BE2C (cell line): ENCODE results near the gene KCTD10.

Source experiments
- DNase-seq: peaks from one replicate; pipeline ENCODE4 v3.0.0-alpha.2; 2020
- H3K27me3 ChIP-seq: fragments of 250-450 bp; sonication (Bioruptor Pico); 2 replicates; pipeline ENCODE4 v1.5.1; 2020; ENCODE audit warnings: mild to moderate bottlenecking
- H3K36me3 ChIP-seq: fragments of 250-450 bp; sonication (Bioruptor Pico); 2 replicates; pipeline ENCODE4 v1.5.1; 2020; ENCODE audit warnings: mild to moderate bottlenecking
- H3K4me1 ChIP-seq: fragments of 250-450 bp; sonication (Bioruptor Pico); 2 replicates; pipeline ENCODE4 v1.5.1; 2020
- H3K4me3 ChIP-seq: 2 replicates; pipeline ENCODE4 v1.5.1; 2011; ENCODE audit warnings: low read depth, low read length
- H3K9me3 ChIP-seq: fragments of 250-450 bp; sonication (Bioruptor Pico); 2 replicates; pipeline ENCODE4 v1.5.1; 2020
- TF ChIP-seq, protein P1 (sequence below): IDR thresholded peaks from 2 replicates; pipeline ENCODE4 v1.5.1; 2012; ENCODE audit warnings: mild to moderate bottlenecking, low read depth, low read length

KCTD10 gene

DNA sequence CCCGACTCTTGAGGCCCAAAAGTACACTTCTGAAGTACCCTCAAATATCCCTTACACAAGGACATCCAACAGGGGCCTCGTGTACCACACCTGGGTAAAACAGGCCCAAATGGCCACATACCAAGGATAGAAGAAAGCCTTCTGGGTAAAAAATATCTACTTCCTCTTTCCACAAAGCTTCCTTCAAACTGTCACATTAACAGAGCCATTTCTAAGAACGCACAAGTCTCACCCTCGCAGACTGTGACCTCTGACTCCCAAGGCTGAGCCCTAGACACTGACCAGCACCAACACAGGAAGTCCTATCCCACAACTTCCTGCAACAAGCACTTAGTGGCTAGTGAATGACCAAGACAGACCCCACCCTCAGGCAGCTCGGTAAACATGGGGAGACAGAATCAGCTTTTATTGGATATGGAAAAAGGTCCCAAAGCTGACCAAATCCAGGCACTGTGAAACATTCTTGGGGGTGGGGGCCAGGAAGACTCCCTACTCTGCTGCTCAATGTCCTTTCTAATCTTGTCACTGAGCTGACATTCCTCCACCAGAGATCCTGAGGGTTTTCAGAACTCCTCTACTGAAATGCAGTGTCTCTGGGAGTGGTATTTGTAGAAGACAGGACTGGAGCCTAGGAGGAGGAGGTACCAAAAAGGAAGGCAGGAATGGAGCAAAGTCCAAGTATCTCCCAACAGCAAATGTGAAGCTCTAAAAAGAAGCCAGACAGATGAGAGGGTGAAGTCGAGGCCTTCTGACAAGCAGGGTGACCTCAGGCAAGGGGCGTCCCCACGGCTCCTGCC lies 15.9 kb downstream of the KCTD10 start:
- H3K36me3 ChIP-seq = peaks cover 13% of the 10 kb centered on the region
- no peak overlapping the region for H3K4me3 ChIP-seq
- no peaks in the 10 kb centered on the region for H3K27me3 ChIP-seq
- no peaks in the 10 kb centered on the region for H3K9me3 ChIP-seq
- no peak for DNase-seq
- H3K4me1 ChIP-seq = peaks cover 16% of the 10 kb centered on the region
- TF ChIP-seq, protein P1, sequence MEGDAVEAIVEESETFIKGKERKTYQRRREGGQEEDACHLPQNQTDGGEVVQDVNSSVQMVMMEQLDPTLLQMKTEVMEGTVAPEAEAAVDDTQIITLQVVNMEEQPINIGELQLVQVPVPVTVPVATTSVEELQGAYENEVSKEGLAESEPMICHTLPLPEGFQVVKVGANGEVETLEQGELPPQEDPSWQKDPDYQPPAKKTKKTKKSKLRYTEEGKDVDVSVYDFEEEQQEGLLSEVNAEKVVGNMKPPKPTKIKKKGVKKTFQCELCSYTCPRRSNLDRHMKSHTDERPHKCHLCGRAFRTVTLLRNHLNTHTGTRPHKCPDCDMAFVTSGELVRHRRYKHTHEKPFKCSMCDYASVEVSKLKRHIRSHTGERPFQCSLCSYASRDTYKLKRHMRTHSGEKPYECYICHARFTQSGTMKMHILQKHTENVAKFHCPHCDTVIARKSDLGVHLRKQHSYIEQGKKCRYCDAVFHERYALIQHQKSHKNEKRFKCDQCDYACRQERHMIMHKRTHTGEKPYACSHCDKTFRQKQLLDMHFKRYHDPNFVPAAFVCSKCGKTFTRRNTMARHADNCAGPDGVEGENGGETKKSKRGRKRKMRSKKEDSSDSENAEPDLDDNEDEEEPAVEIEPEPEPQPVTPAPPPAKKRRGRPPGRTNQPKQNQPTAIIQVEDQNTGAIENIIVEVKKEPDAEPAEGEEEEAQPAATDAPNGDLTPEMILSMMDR = no peak

- H3K36me3 ChIP-seq = peaks cover 19% of the 10 kb centered on the region
Measured at GRCh38 chr12:109460538-109460937, 16.6 kb downstream of the KCTD10 start.

GRCh38 chr12:109459247-109459646 lies 17.9 kb downstream of the KCTD10 start:
- Histone ChIP-seq H3K4me3 (no peak overlapping the region), H3K4me1 (peaks cover 12% of the 10 kb centered on the region), H3K36me3 (peaks cover 22% of the 10 kb centered on the region), H3K27me3 (no peaks in the 10 kb centered on the region), H3K9me3 (no peaks in the 10 kb centered on the region)
- TF ChIP-seq, protein P1 = no peak
- DNase-seq = no peak

More at GRCh38 chr12:109460538-109460937, 16.6 kb downstream of the KCTD10 start:
- TF ChIP-seq, protein P1 = no peak
- H3K4me1 ChIP-seq = peaks cover 16% of the 10 kb centered on the region
- no peaks in the 10 kb centered on the region for H3K9me3 ChIP-seq
- H3K27me3 ChIP-seq = no peaks in the 10 kb centered on the region
- H3K4me3 ChIP-seq = no peak overlapping the region
- no peak for DNase-seq

- DNase-seq = no peak
- Histone ChIP-seq H3K27me3 (no peaks in the 10 kb centered on the region), H3K4me1 (peaks cover 12% of the 10 kb centered on the region), H3K36me3 (peaks cover 22% of the 10 kb centered on the region), H3K4me3 (no peak overlapping the region), H3K9me3 (no peaks in the 10 kb centered on the region)
- TF ChIP-seq, protein P1 = no peak
Measured at GRCh38 chr12:109458771-109459208, 18.3 kb downstream of the KCTD10 start.

- TF ChIP-seq, protein P1 = no peak
- no peak for DNase-seq
- H3K27me3 ChIP-seq = no peaks in the 10 kb centered on the region
- H3K9me3 ChIP-seq = no peaks in the 10 kb centered on the region
- H3K36me3 ChIP-seq = peaks cover 22% of the 10 kb centered on the region
- H3K4me1 ChIP-seq = peaks cover 8% of the 10 kb centered on the region
- H3K4me3 ChIP-seq = no peak overlapping the region
Measured at GRCh38 chr12:109458086-109458485, 19.0 kb downstream of the KCTD10 start.

DNA sequence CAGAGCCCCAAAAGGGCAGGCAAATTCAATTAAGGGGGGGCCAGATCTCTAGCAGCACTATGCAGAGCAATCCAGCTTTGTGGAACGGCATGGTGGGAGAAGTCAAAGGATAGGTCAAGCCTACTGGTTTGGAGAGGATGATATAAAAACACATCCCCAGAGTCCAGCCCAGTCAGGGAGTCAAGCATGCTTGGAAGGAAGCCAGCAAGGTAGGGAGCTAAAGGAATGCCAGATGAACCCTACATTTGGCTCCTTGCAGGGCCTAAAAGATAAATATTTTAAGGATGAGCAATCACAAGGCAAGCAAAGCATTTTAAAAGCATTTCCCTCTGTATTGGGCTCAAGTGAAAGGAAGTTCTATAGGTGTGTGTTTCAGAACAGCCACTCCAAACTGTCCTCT lies 21.4 kb downstream of the KCTD10 start:
- no peak for DNase-seq
- Histone ChIP-seq H3K27me3 (no peaks in the 10 kb centered on the region), H3K9me3 (no peaks in the 10 kb centered on the region), H3K4me1 (no peaks in the 10 kb centered on the region), H3K4me3 (no peak overlapping the region), H3K36me3 (peaks cover 35% of the 10 kb centered on the region)
- TF ChIP-seq, protein P1 = no peak
